WERI-Rb-1 (cell line): Measurements from ENCODE around the gene SCYGR4.

Experiments used
- DNase-seq: peaks from one replicate; pipeline ENCODE4 v3.0.0-alpha.2; 2020
- H3K27ac ChIP-seq: fragments of 250-450 bp; sonication (Bioruptor Pico); 2 replicates; pipeline ENCODE4 v1.5.1; 2020; ENCODE audit warnings: mild to moderate bottlenecking, moderate library complexity
- H3K27me3 ChIP-seq: fragments of 250-450 bp; sonication (Bioruptor Pico); 2 replicates; pipeline ENCODE4 v1.5.1; 2021; ENCODE audit warnings: mild to moderate bottlenecking, low read depth, moderate library complexity; ENCODE audit not compliant: insufficient read depth, severe bottlenecking
- H3K36me3 ChIP-seq: fragments of 250-450 bp; sonication (Bioruptor Pico); 2 replicates; pipeline ENCODE4 v1.5.1; 2020; ENCODE audit warnings: mild to moderate bottlenecking, moderate library complexity
- H3K4me3 ChIP-seq: 2 replicates; pipeline ENCODE4 v1.5.1; 2011; ENCODE audit warnings: low read depth, mild to moderate bottlenecking, control low read depth, low read length
- H3K9me3 ChIP-seq: fragments of 250-450 bp; sonication (Bioruptor Pico); 2 replicates; pipeline ENCODE4 v1.5.1; 2021; ENCODE audit warnings: mild to moderate bottlenecking, moderate library complexity; ENCODE audit not compliant: severe bottlenecking
- TF ChIP-seq, protein P1 (sequence below): IDR thresholded peaks from 2 replicates; pipeline ENCODE4 v1.5.1; 2011; ENCODE audit warnings: low read depth, mild to moderate bottlenecking, control low read depth, inconsistent platforms, low read length

SCYGR4 gene

DNA sequence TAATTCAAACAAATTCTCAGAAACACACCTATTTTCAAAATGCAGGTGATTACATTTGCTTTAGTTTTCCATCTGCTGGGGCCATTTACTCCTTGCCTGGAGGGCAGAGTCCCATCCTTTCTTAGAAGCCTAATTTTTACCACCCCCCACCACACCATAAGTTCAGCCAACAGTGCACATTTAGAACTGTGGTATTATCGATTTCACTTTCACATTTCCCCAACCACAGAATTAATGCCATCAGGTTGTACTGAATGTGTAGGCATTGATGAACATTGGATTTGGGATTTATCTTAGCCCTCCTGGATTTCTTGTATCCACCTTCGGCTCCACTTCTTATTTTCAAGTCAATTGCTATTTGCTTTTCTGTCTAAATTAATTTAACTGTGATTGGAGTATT, 7.2 kb upstream of the SCYGR4 start:
- TF ChIP-seq, protein P1, sequence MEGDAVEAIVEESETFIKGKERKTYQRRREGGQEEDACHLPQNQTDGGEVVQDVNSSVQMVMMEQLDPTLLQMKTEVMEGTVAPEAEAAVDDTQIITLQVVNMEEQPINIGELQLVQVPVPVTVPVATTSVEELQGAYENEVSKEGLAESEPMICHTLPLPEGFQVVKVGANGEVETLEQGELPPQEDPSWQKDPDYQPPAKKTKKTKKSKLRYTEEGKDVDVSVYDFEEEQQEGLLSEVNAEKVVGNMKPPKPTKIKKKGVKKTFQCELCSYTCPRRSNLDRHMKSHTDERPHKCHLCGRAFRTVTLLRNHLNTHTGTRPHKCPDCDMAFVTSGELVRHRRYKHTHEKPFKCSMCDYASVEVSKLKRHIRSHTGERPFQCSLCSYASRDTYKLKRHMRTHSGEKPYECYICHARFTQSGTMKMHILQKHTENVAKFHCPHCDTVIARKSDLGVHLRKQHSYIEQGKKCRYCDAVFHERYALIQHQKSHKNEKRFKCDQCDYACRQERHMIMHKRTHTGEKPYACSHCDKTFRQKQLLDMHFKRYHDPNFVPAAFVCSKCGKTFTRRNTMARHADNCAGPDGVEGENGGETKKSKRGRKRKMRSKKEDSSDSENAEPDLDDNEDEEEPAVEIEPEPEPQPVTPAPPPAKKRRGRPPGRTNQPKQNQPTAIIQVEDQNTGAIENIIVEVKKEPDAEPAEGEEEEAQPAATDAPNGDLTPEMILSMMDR = no peak
- DNase-seq = no peak
- Histone ChIP-seq H3K4me3 (no peak overlapping the region), H3K36me3 (no peaks in the 10 kb centered on the region), H3K27ac (no peak overlapping the region), H3K9me3 (no peaks in the 10 kb centered on the region), H3K27me3 (no peaks in the 10 kb centered on the region)

- H3K9me3 ChIP-seq = no peaks in the 10 kb centered on the region
- DNase-seq = no peak
- no peaks in the 10 kb centered on the region for H3K27me3 ChIP-seq
- no peaks in the 10 kb centered on the region for H3K36me3 ChIP-seq
- no peak overlapping the region for H3K27ac ChIP-seq
- TF ChIP-seq, protein P1 = no peak
- no peak overlapping the region for H3K4me3 ChIP-seq
Observed at GRCh38 chr2:227612546-227613271, 4.6 kb upstream of the SCYGR4 start.

- TF ChIP-seq, protein P1 = no peak
- Histone ChIP-seq H3K36me3 (no peaks in the 10 kb centered on the region), H3K9me3 (no peaks in the 10 kb centered on the region), H3K27ac (no peak overlapping the region), H3K27me3 (no peaks in the 10 kb centered on the region), H3K4me3 (no peak overlapping the region)
- no peak for DNase-seq
Observed at GRCh38 chr2:227613272-227613660, 4.0 kb upstream of the SCYGR4 start.

DNA sequence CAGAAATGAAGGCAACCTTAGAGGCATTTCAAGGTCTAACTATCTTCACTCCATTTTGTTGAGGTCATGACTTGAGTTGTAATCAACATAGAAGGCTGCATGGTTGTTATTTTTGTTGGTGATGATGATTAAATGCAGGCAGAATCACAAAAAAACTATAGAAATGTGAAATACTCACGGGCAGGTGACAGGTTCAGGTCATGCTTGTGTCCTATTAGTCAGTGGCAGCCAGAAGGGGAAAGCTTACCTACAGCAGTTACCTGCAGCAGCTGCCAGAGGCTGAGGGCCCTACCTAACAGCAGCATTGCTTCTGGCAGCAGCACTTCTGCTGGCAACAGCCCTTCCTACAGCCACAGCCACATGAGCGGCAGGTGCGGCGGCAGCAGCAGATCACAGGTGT, 3.1 kb upstream of the SCYGR4 start:
- no peak overlapping the region for H3K4me3 ChIP-seq
- H3K27me3 ChIP-seq = no peaks in the 10 kb centered on the region
- TF ChIP-seq, protein P1 = no peak
- no peak for DNase-seq
- H3K27ac ChIP-seq = no peak overlapping the region
- H3K36me3 ChIP-seq = no peaks in the 10 kb centered on the region
- H3K9me3 ChIP-seq = no peaks in the 10 kb centered on the region

DNA sequence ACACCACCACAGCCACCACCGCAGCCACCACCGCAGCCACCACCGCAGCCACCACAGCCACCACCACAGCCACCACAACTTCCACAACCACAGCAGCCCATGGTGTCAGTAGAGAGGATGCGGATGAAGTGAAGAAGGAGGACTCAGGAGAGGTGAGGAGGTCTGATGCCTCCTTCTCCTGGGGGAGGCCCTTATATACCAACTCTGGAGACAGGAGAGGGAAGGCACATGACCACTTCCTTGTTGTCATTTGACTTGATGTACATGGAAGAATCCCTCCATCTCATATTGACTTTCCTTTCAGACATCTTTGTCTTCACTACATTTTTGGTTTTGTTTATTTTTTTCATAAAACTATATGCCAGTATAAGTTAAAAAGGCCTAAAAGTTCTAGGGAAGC, 2.6 kb upstream of the SCYGR4 start, which contains the start of gene SCYGR3:
Gene SCYGR3, minus strand, starts transcription at position 101 of the 400 bp plus-strand sequence. Its CDS starts 0 bp downstream, at position 101.
- Histone ChIP-seq H3K9me3 (no peaks in the 10 kb centered on the region), H3K4me3 (no peak within 1 kb of the TSS), H3K36me3 (no peaks in the 10 kb centered on the region), H3K27ac (no peak within 1 kb of the TSS), H3K27me3 (no peaks in the 10 kb centered on the region)
- TF ChIP-seq, protein P1 = no peak
- DNase-seq = no peak

- DNase-seq = no peak
- no peak overlapping the region for H3K27ac ChIP-seq
- no peak overlapping the region for H3K4me3 ChIP-seq
- TF ChIP-seq, protein P1 = no peak
- H3K9me3 ChIP-seq = no peaks in the 10 kb centered on the region
- H3K36me3 ChIP-seq = no peaks in the 10 kb centered on the region
- no peaks in the 10 kb centered on the region for H3K27me3 ChIP-seq
Observed at GRCh38 chr2:227615181-227615580, 2.1 kb upstream of the SCYGR4 start.
